Mucosa of descending colon (tissue), 3 donors: ENCODE data around the gene AEBP2. TPM values are rescaled to one million over a fixed set of nuclear protein-coding genes. Genes with fewer than 3 reads are reported as not detected.
"Not testable (repeated sequence)": the region's sequence is repeated elsewhere in the genome, so short reads cannot be mapped to it uniquely, and the experiment has no call there.

Experiments used
- ATAC-seq: fragments of 200-7000 bp; cut with Tn5 transposase; one replicate; pipeline ENCODE4 v1.9.1; 2020; ENCODE audit warnings: mild to moderate bottlenecking, moderate library complexity
- DNase-seq, 3 donors: peaks; one replicate each; pipeline ENCODE4 v3.0.0-alpha.2; 2020
- H3K36me3 ChIP-seq: fragments of 200-600 bp; one replicate; pipeline ENCODE4 v1.8.0; 2021; ENCODE audit warnings: low read depth, mild to moderate bottlenecking
- H3K4me1 ChIP-seq: fragments of 200-600 bp; one replicate; pipeline ENCODE4 v1.8.0; 2021; ENCODE audit warnings: low read depth, mild to moderate bottlenecking
- H3K4me3 ChIP-seq: fragments of 200-600 bp; one replicate; pipeline ENCODE4 v1.8.0; 2021; ENCODE audit warnings: mild to moderate bottlenecking
- H3K9me3 ChIP-seq: fragments of 200-600 bp; one replicate; pipeline ENCODE4 v1.8.0; 2021; ENCODE audit warnings: mild to moderate bottlenecking
- intact Hi-C, 2 donors: fragments of 100-400 bp; cut with DNase I in 1 of 2; cut with micrococcal nuclease in 1 of 2; formaldehyde crosslinking; loops; one replicate each; pipeline versions ENCODE4 v1.11.0 to v1.11.1; 2022; cut with DNase I, micrococcal nuclease
- total RNA-seq, 3 donors: library from RNA; stranded (reverse); fragmentation: NEBNext Ultra II Directional in 2 of 3; extraction: Animal tissue kit (Norgen Biotek cat#: 25700) in 2 of 3; gene quantifications; one replicate each; pipeline versions ENCODE4 v1.2.1 to v1.2.4, GENCODE V29; 2021 to 2023
- TF ChIP-seq, protein P1 (sequence below): fragments of 200-600 bp; IDR thresholded peaks from one replicate; pipeline ENCODE4 v1.8.0; 2022; ENCODE audit warnings: antibody characterized with exemption, mild to moderate bottlenecking
- donor health status: DM: no; HTN: no; CAD: no; lungs with moderate emphysema.
- donor health status: DM: no; HTN: no; CAD: no.
- donor health status: DM: no; HTN: yes; CAD: no.

AEBP2 gene
- total RNA-seq, 3 donors from 2014 or later: 24.4 to 57.2 (median 27.7) TPM

DNA sequence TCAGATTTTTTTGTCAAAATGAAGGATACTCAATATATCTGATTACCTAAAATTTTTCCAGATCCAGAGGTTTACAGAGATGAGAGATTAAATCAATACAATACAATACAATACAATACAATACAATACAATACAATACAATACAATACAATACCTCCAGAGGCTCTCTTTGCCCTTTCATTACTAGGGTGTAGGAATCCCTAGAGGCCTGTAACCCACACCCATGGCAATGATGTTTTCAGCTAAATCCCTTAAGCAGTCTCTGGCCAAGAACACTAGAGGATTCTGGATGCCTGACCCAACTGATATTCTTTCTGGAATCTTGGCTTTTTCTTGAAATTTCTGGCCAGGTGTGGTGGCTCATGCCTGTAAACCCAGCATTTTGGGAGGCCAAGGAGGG is 23.7 kb upstream of the AEBP2 start:
- DNase-seq: no peak

DNA sequence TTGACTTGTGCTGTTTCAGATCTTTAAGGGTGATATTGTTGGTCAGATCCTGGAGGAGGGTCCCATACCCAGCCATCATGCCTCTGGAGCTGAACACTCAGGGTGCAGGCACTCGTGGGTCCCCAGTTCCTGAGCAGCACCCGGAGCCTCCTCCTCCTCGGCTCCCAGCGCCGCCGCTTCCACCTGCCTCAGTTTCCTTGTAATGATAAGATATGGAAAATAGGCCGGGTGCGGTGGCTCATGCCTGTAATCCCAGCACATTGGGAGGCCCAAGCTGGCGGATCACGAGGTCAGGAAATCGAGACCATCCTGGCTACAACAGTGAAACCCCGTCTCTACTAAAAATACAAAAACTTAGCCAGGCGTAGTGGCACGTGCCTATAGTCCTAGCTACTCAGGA is 20.2 kb upstream of the AEBP2 start:
- TF ChIP-seq, protein P1, sequence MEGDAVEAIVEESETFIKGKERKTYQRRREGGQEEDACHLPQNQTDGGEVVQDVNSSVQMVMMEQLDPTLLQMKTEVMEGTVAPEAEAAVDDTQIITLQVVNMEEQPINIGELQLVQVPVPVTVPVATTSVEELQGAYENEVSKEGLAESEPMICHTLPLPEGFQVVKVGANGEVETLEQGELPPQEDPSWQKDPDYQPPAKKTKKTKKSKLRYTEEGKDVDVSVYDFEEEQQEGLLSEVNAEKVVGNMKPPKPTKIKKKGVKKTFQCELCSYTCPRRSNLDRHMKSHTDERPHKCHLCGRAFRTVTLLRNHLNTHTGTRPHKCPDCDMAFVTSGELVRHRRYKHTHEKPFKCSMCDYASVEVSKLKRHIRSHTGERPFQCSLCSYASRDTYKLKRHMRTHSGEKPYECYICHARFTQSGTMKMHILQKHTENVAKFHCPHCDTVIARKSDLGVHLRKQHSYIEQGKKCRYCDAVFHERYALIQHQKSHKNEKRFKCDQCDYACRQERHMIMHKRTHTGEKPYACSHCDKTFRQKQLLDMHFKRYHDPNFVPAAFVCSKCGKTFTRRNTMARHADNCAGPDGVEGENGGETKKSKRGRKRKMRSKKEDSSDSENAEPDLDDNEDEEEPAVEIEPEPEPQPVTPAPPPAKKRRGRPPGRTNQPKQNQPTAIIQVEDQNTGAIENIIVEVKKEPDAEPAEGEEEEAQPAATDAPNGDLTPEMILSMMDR: no peak
- no peak for DNase-seq
- H3K4me1 ChIP-seq: no peaks in the 10 kb centered on the region
- no peak overlapping the region for H3K4me3 ChIP-seq
- ATAC-seq: no peak
- intact Hi-C loops: no loop called here
- H3K36me3 ChIP-seq: no peaks in the 10 kb centered on the region
- H3K9me3 ChIP-seq: no peaks in the 10 kb centered on the region

More for the DNA sequence above, 23.7 kb upstream of the AEBP2 start:
- no peak for ATAC-seq
- no peaks in the 10 kb centered on the region for H3K36me3 ChIP-seq
- H3K9me3 ChIP-seq: no peaks in the 10 kb centered on the region
- intact Hi-C loops: no loop called here
- TF ChIP-seq, protein P1: no peak
- no peak overlapping the region for H3K4me3 ChIP-seq
- no peaks in the 10 kb centered on the region for H3K4me1 ChIP-seq

DNA sequence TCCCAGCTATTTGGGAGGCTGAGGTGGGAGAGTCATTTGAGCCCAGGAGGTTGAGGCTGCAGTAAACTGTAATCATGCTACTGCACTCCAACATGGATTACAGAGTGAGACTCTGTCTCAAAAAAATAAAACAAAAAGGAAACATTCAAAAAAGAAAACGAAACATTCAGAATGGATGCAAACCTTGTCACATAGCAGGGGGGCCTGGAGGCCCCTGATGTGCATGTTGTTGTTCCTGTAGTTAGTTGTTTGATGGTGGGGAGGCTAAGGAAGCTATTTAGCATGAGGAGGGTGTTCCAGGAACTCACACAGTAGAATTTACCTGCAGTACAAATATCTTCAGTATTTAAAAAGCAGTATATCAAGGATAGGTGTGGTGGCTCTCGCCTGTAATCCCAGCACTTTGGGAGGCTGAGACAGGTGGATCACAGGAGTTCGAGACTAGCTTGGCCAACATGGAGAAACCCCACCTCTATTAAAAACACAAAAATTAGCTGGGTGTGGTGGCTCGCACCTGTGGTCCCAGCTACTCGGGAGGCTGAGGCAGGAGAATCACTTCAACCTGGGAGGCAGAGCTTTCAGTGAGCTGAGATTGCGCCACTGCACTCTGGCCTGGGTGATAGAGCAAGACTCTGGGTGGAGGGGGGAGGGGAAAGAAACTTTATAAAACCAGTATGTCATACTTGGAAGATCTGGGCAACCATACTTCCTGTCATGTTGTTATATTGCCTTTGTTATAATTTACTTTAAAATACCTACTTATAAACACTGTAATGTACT is 17.6 kb upstream of the AEBP2 start:
- TF ChIP-seq, protein P1: no peak
- ATAC-seq: no peak
- Histone ChIP-seq H3K36me3 (no peaks in the 10 kb centered on the region), H3K9me3 (no peaks in the 10 kb centered on the region), H3K4me1 (no peaks in the 10 kb centered on the region), H3K4me3 (no peak overlapping the region)
- intact Hi-C loops: no loop called here
- no peak for DNase-seq

DNA sequence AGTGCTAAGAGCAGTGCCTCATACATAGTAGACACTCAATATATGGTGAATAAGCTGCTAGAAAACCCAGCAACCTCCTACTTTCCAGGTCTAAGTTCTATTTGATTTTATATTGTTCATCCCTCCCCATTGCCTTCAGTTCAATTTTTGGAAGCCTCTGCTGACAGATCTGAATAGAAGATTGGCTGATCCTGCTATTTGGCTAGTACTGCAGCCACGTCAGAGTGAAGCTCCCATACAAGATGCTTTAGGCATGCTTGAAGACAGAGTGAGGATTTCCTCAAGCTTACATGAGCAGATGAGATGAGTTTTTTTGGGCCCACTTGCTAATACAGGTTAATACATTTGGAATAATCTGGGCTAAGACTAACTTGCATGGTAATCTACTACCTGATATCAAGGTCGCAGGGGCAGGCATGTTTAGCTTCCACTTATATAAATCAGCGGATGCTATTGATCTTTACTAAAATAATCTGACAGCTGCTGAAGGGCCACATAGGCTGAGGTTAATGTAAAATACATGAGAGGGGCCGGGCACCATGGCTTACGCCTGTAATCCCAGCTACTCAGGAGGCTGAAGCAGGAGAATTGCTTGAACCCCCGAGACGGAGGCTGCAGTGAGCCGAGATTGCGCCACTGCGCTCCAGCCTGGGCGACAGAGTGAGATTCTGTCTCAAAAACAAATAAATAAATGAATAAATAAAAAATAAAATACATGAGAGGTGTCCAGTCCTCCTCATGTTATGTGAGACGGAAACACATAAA is 15.9 kb upstream of the AEBP2 start:
- H3K36me3 ChIP-seq: no peaks in the 10 kb centered on the region
- DNase-seq (no peak), ATAC-seq (no peak)
- H3K4me1 ChIP-seq: no peaks in the 10 kb centered on the region
- TF ChIP-seq, protein P1: no peak
- no peak overlapping the region for H3K4me3 ChIP-seq
- intact Hi-C loops: no loop called here
- H3K9me3 ChIP-seq: no peaks in the 10 kb centered on the region

DNA sequence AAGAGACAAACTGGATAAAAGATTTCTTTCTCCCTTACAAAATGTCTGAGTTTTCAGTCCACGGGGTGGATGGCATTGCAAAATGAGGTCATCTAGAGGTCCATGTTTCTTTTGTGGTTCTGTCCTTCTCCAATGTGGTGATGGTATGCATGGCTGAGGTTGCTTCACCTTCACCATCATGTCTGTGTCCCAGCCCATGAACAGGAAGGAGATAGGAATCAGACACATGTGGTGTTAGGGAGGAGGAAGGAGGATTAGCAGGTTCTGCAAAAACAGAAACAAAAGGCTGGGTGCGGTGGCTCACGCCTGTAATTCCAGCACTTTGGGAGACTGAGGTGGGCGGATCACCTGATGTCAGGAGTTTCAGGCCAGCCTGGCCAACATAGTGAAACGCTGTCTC is 11.0 kb upstream of the AEBP2 start:
- Histone ChIP-seq H3K36me3 (no peaks in the 10 kb centered on the region), H3K4me1 (no peaks in the 10 kb centered on the region), H3K4me3 (no peak overlapping the region), H3K9me3 (no peaks in the 10 kb centered on the region)
- no peak for ATAC-seq
- TF ChIP-seq, protein P1: no peak
- no peak for DNase-seq
- intact Hi-C loops: no loop called here

DNA sequence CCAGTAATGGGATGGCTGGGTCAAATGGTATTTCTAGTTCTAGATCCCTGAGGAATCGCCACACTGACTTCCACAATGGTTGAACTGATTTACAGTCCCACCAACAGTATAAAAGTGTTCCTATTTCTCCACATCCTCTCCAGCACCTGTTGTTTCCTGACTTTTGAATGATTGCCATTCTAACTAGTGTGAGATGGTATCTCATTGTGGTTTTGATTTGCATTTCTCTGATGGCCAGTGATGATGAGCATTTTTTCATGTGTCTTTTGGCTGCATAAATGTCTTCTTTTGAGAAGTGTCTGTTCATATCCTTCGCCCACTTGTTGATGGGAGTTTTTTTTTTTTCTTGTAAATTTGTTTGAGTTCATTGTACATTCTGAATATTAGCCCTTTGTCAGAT is 9.8 kb upstream of the AEBP2 start:
- ATAC-seq, DNase-seq, intact Hi-C loops, H3K4me3 ChIP-seq, H3K36me3 ChIP-seq, H3K9me3 ChIP-seq, H3K4me1 ChIP-seq: not testable (repeated sequence)
